Endothelial cell (in vitro differentiated cells): ENCODE data around the gene SEPTIN10. TPM values are rescaled to one million over a fixed set of nuclear protein-coding genes. Genes with fewer than 3 reads are reported as not detected.

Experiments used
- DNase-seq: peaks from one replicate; pipeline ENCODE4 v3.0.0; 2021; ENCODE audit warnings: low spot score
- H3K27ac Mint-ChIP-seq: one replicate; pipeline ENCODE4 v1.8.0; 2021; ENCODE audit warnings: mixed read lengths, inconsistent platforms; ENCODE audit not compliant: unreplicated experiment
- H3K27me3 Mint-ChIP-seq: one replicate; pipeline ENCODE4 v1.8.0; 2021; ENCODE audit warnings: mild to moderate bottlenecking, moderate library complexity, mixed read lengths, inconsistent platforms; ENCODE audit not compliant: unreplicated experiment
- H3K36me3 Mint-ChIP-seq: one replicate; pipeline ENCODE4 v1.8.0; 2021; ENCODE audit warnings: mild to moderate bottlenecking, low read depth, mixed read lengths, inconsistent platforms; ENCODE audit not compliant: unreplicated experiment
- H3K4me1 Mint-ChIP-seq: one replicate; pipeline ENCODE4 v1.8.0; 2021; ENCODE audit warnings: mild to moderate bottlenecking, mixed read lengths, inconsistent platforms; ENCODE audit not compliant: unreplicated experiment
- H3K4me3 Mint-ChIP-seq: one replicate; pipeline ENCODE4 v1.8.0; 2021; ENCODE audit warnings: mild to moderate bottlenecking, mixed read lengths, inconsistent platforms; ENCODE audit not compliant: unreplicated experiment
- H3K9me3 Mint-ChIP-seq: one replicate; pipeline ENCODE4 v1.8.0; 2021; ENCODE audit warnings: mixed read lengths, inconsistent platforms; ENCODE audit not compliant: unreplicated experiment
- CTCF ChIP-seq: fragments of 200-600 bp; sonication (generic); IDR thresholded peaks from one replicate; pipeline ENCODE4 v1.5.0; 2021; ENCODE audit warnings: antibody characterized with exemption; ENCODE audit not compliant: unreplicated experiment
- total RNA-seq: library from RNA; stranded (reverse); fragmentation: NEBNext Ultra II Directional; extraction: Animal tissue kit (Norgen Biotek cat#: 25700); gene quantifications from one replicate; pipeline ENCODE4 v1.2.1, GENCODE V29; 2021; ENCODE audit not compliant: unreplicated experiment

SEPTIN10 gene
- total RNA-seq, 1 donor from 2014 or later = 69.8 TPM

GRCh38 chr2:109655287-109655686, 41.5 kb upstream of the SEPTIN10 start:
- TF ChIP-seq CTCF = no peak
- Mint-ChIP-seq H3K36me3 (no peaks in the 10 kb centered on the region), H3K27ac (no peak overlapping the region), H3K4me1 (peaks cover under 1% of the 10 kb centered on the region), H3K4me3 (no peak overlapping the region), H3K9me3 (no peaks in the 10 kb centered on the region), H3K27me3 (peaks cover 1% of the 10 kb centered on the region)
- no peak for DNase-seq

- TF ChIP-seq CTCF = no peak
- Mint-ChIP-seq H3K9me3 (no peaks in the 10 kb centered on the region), H3K4me3 (no peak overlapping the region), H3K27ac (no peak overlapping the region), H3K4me1 (no peaks in the 10 kb centered on the region), H3K27me3 (peaks cover 1% of the 10 kb centered on the region), H3K36me3 (no peaks in the 10 kb centered on the region)
- DNase-seq = no peak
These were observed 40.7 kb upstream of the SEPTIN10 start for GRCh38 chr2:109654326-109655050.

- Mint-ChIP-seq H3K27ac (no peak overlapping the region), H3K4me1 (peaks cover 5% of the 10 kb centered on the region), H3K27me3 (peaks cover 1% of the 10 kb centered on the region), H3K9me3 (no peaks in the 10 kb centered on the region), H3K4me3 (no peak overlapping the region), H3K36me3 (no peaks in the 10 kb centered on the region)
- DNase-seq = no peak
- TF ChIP-seq CTCF = no peak
These were observed 36.2 kb upstream of the SEPTIN10 start for GRCh38 chr2:109649736-109650695.

- no peaks in the 10 kb centered on the region for H3K36me3 Mint-ChIP-seq
These were observed 34.3 kb upstream of the SEPTIN10 start for GRCh38 chr2:109648041-109648527.

More at GRCh38 chr2:109648041-109648527, 34.3 kb upstream of the SEPTIN10 start:
- DNase-seq = no peak
- no peak overlapping the region for H3K27ac Mint-ChIP-seq
- H3K27me3 Mint-ChIP-seq = peaks cover 1% of the 10 kb centered on the region
- peaks cover 13% of the 10 kb centered on the region for H3K4me1 Mint-ChIP-seq
- TF ChIP-seq CTCF = no peak
- no peaks in the 10 kb centered on the region for H3K9me3 Mint-ChIP-seq
- no peak overlapping the region for H3K4me3 Mint-ChIP-seq
